ENCODE data around the gene DOCK4. TPM values are rescaled to one million over a fixed set of nuclear protein-coding genes. Genes with fewer than 3 reads are reported as not detected.
A peak's percentile ranks its signal among the peaks of the same experiment; 100 is the strongest.

The DOCK4 gene
- total and polyA plus RNA-seq, 4 donors: 7.2 to 48.9 (median 12.8) TPM

DNA sequence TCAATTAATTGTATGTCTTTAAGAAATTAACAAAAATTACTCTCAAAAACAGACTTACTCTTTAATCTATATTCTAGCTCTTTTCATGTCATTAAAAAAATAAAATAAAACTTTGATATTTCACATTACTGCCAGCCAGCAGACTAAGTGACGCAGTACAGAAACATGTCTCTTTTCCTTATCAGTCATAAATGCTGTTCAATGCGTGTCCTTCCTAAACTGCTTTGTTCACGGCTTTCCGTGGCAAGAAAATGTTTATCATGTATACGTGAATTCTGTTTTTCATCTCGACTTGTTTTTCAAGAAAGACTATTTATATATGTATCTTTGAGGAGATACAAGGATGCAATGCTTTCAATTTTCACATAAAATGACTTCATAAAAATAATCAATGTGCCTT lies 182.4 kb downstream of the DOCK4 start:
- no peaks in the 10 kb centered on the region for H3K36me3 ChIP-seq (ENCODE audit: control insufficient read depth in 4 of 4, insufficient read depth in 3 of 4, low read depth in 1 of 4, low read length in 3 of 4)
- TF ChIP-seq, protein P1, sequence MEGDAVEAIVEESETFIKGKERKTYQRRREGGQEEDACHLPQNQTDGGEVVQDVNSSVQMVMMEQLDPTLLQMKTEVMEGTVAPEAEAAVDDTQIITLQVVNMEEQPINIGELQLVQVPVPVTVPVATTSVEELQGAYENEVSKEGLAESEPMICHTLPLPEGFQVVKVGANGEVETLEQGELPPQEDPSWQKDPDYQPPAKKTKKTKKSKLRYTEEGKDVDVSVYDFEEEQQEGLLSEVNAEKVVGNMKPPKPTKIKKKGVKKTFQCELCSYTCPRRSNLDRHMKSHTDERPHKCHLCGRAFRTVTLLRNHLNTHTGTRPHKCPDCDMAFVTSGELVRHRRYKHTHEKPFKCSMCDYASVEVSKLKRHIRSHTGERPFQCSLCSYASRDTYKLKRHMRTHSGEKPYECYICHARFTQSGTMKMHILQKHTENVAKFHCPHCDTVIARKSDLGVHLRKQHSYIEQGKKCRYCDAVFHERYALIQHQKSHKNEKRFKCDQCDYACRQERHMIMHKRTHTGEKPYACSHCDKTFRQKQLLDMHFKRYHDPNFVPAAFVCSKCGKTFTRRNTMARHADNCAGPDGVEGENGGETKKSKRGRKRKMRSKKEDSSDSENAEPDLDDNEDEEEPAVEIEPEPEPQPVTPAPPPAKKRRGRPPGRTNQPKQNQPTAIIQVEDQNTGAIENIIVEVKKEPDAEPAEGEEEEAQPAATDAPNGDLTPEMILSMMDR (IDR thresholded peaks at IDR 0.05; ENCODE audit: low read depth, low read length, missing input control): no peak
- TF ChIP-seq MAX (IDR thresholded peaks at IDR 0.05) (no peak), FOXA1 (IDR thresholded peaks at IDR 0.05) (no peak), REST (IDR thresholded peaks at IDR 0.05) (no peak), SP1 (IDR thresholded peaks at IDR 0.05) (no peak), NR2F2 (IDR thresholded peaks at IDR 0.05) (no peak), HNF4A (conservative IDR thresholded peaks at IDR 0.05) (no peak), FOXA2 (IDR thresholded peaks at IDR 0.05) (no peak), EGR1 (IDR thresholded peaks at IDR 0.05; ENCODE audit: low read depth in 2 of 2) (no peak), RXRA (IDR thresholded peaks at IDR 0.05) (no peak), YY1 (IDR thresholded peaks at IDR 0.05) (no peak), GABPA (IDR thresholded peaks at IDR 0.05 in 1 of 2, conservative IDR thresholded peaks at IDR 0.05 in 1 of 2) (no peak), RAD21 (IDR thresholded peaks at IDR 0.05) (no peak), TAF1 (conservative IDR thresholded peaks at IDR 0.05) (no peak)
- TF ChIP-seq, protein P2, sequence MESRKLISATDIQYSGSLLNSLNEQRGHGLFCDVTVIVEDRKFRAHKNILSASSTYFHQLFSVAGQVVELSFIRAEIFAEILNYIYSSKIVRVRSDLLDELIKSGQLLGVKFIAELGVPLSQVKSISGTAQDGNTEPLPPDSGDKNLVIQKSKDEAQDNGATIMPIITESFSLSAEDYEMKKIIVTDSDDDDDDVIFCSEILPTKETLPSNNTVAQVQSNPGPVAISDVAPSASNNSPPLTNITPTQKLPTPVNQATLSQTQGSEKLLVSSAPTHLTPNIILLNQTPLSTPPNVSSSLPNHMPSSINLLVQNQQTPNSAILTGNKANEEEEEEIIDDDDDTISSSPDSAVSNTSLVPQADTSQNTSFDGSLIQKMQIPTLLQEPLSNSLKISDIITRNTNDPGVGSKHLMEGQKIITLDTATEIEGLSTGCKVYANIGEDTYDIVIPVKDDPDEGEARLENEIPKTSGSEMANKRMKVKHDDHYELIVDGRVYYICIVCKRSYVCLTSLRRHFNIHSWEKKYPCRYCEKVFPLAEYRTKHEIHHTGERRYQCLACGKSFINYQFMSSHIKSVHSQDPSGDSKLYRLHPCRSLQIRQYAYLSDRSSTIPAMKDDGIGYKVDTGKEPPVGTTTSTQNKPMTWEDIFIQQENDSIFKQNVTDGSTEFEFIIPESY (IDR thresholded peaks at IDR 0.05): no peak
- no peak for DNase-seq (ENCODE audit: low spot score)
- H3K9me3 ChIP-seq (ENCODE audit: control insufficient read depth in 4 of 4, low read length in 3 of 4): no peaks in the 10 kb centered on the region
- no peak overlapping the region for H3K27ac ChIP-seq (ENCODE audit: low read depth in 1 of 2, low read length in 2 of 2)
- H3K4me1 ChIP-seq (ENCODE audit: control insufficient read depth in 4 of 4, insufficient read depth in 4 of 4, low read length in 3 of 4): peaks cover 4 to 14% (median 12%) of the 10 kb centered on the region in 4 donors
- H3K27me3 ChIP-seq (ENCODE audit: control insufficient read depth in 4 of 4, insufficient read depth in 4 of 4, low read length in 3 of 4): no peaks in the 10 kb centered on the region
- WGBS: 83% methylated on average over 6 of the region's 6 CpGs
- H3K4me3 ChIP-seq (ENCODE audit: low read depth in 1 of 3, low read length in 3 of 3): no peak overlapping the region
- no peak overlapping the region for H3K9ac ChIP-seq (ENCODE audit: low read depth in 1 of 2, low read length in 2 of 2)

DNA sequence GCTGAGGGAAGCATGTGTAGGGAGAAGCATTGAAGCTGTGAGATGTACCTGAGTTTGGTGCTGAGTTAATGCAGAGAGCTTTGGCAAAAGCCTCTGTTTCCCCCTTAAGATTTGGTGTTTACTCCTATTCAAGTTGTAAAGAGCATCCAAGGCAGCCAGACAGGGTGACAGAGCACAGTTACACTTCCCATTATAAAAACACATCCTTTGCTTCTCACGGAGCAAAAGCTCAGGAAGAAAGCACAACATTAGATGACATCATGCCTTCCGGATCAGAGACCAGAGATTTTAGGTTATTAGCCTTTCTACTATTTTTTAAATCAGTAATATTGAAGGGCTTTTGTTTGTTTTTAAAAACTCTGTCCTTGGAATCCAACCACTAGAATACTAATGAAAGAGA lies 182.9 kb downstream of the DOCK4 start:
- no peak overlapping the region for H3K4me3 ChIP-seq (ENCODE audit: low read depth in 1 of 3, low read length in 3 of 3)
- H3K9ac ChIP-seq (ENCODE audit: low read depth in 1 of 2, low read length in 2 of 2): no peak overlapping the region
- no peak for DNase-seq (ENCODE audit: low spot score)
- no peaks in the 10 kb centered on the region for H3K9me3 ChIP-seq (ENCODE audit: control insufficient read depth in 4 of 4, low read length in 3 of 4)
- peaks cover 4 to 19% (median 15%) of the 10 kb centered on the region in 4 donors for H3K4me1 ChIP-seq (ENCODE audit: control insufficient read depth in 4 of 4, insufficient read depth in 4 of 4, low read length in 3 of 4)
- peak overlapping the region in 1 of 2 donors; percentile 49 for H3K27ac ChIP-seq (ENCODE audit: low read depth in 1 of 2, low read length in 2 of 2)
- H3K27me3 ChIP-seq (ENCODE audit: control insufficient read depth in 4 of 4, insufficient read depth in 4 of 4, low read length in 3 of 4): no peaks in the 10 kb centered on the region
- TF ChIP-seq TAF1 (conservative IDR thresholded peaks at IDR 0.05) (no peak), ATF3 (IDR thresholded peaks at IDR 0.05) (no peak), REST (IDR thresholded peaks at IDR 0.05) (no peak), YY1 (IDR thresholded peaks at IDR 0.05) (no peak)
- WGBS: 75% methylated on average over 2 of the region's 2 CpGs
- no peaks in the 10 kb centered on the region for H3K36me3 ChIP-seq (ENCODE audit: control insufficient read depth in 4 of 4, insufficient read depth in 3 of 4, low read depth in 1 of 4, low read length in 3 of 4)

All from liver (tissue), 9 donors.